ENCODE results near the gene RPS27L.
A peak's percentile ranks its signal among the peaks of the same experiment; 100 is the strongest.
"Not testable (repeated sequence)": the region's sequence is repeated elsewhere in the genome, so short reads cannot be mapped to it uniquely, and the experiment has no call there.

Gene RPS27L

GRCh38 chr15:63110428-63111026 lies 46.8 kb downstream of the RPS27L start:
- Histone ChIP-seq H3K4me1 (peaks cover 0 to 18% (median 4%) of the 10 kb centered on the region in 4 donors), H3K27ac (no peak overlapping the region), H3K4me3 (no peak overlapping the region), H3K27me3 (no peaks in the 10 kb centered on the region), H3K9me3 (no peaks in the 10 kb centered on the region), H3K36me3 (no peaks in the 10 kb centered on the region)
- no peak for TF ChIP-seq CTCF (IDR thresholded peaks at IDR 0.05)
- DNase-seq = no peak
- intact Hi-C loops (cut with DNase I; ENCODE audit: low total_unique reads) = no loop called here

GRCh38 chr15:63109920-63110319 lies 47.4 kb downstream of the RPS27L start:
- H3K4me3 ChIP-seq = no peak overlapping the region
- H3K27ac ChIP-seq = no peak overlapping the region
- H3K27me3 ChIP-seq = no peaks in the 10 kb centered on the region
- H3K36me3 ChIP-seq = no peaks in the 10 kb centered on the region
- peaks cover 0 to 19% (median 4%) of the 10 kb centered on the region in 4 donors for H3K4me1 ChIP-seq
- TF ChIP-seq CTCF (IDR thresholded peaks at IDR 0.05) = no peak
- no peaks in the 10 kb centered on the region for H3K9me3 ChIP-seq
- intact Hi-C loops (cut with DNase I; ENCODE audit: low total_unique reads) = no loop called here
- DNase-seq = no peak

- intact Hi-C loops (cut with DNase I; ENCODE audit: low total_unique reads) = no loop called here
- Histone ChIP-seq H3K36me3 (no peaks in the 10 kb centered on the region), H3K4me3 (no peak overlapping the region), H3K27me3 (no peaks in the 10 kb centered on the region), H3K27ac (no peak overlapping the region), H3K9me3 (no peaks in the 10 kb centered on the region), H3K4me1 (peaks cover 0 to 23% (median 4%) of the 10 kb centered on the region in 4 donors)
- DNase-seq = no peak
- TF ChIP-seq CTCF (IDR thresholded peaks at IDR 0.05) = no peak
Measured at GRCh38 chr15:63109498-63109897, 47.8 kb downstream of the RPS27L start.

GRCh38 chr15:63107895-63108546 lies 49.3 kb downstream of the RPS27L start:
- Histone ChIP-seq H3K27ac (peak overlapping the region; percentile 29 to 55), H3K4me1 (peaks cover 0 to 28% (median 4%) of the 10 kb centered on the region in 4 donors), H3K9me3 (no peaks in the 10 kb centered on the region), H3K4me3 (no peak overlapping the region), H3K36me3 (no peaks in the 10 kb centered on the region), H3K27me3 (no peaks in the 10 kb centered on the region)
- no peak for TF ChIP-seq CTCF (IDR thresholded peaks at IDR 0.05)
- intact Hi-C loops (cut with DNase I; ENCODE audit: low total_unique reads) = no loop called here
- peak in 1 of 2 donors; percentile 75 for DNase-seq

- H3K27ac ChIP-seq; intact Hi-C loops (cut with DNase I; ENCODE audit: low total_unique reads); H3K27me3 ChIP-seq; DNase-seq; H3K4me3 ChIP-seq; H3K9me3 ChIP-seq; H3K36me3 ChIP-seq: not testable (repeated sequence)
- H3K4me1 ChIP-seq = peaks cover 0 to 28% (median 4%) of the 10 kb centered on the region in 4 donors
Measured at GRCh38 chr15:63105354-63105753, 51.9 kb downstream of the RPS27L start.

GRCh38 chr15:63104727-63105126 lies 52.5 kb downstream of the RPS27L start:
- no peak overlapping the region for H3K4me3 ChIP-seq
- H3K27ac ChIP-seq = peak overlapping the region in 1 of 2 donors; percentile 26
- no peak for DNase-seq
- TF ChIP-seq CTCF (IDR thresholded peaks at IDR 0.05) = no peak
- intact Hi-C loops (cut with DNase I; ENCODE audit: low total_unique reads) = no loop called here
- peaks cover 0 to 28% (median 4%) of the 10 kb centered on the region in 4 donors for H3K4me1 ChIP-seq
- H3K27me3 ChIP-seq = no peaks in the 10 kb centered on the region
- H3K9me3 ChIP-seq = no peaks in the 10 kb centered on the region
- no peaks in the 10 kb centered on the region for H3K36me3 ChIP-seq
